ENCODE measurements around the gene LDAF1.

DNA sequence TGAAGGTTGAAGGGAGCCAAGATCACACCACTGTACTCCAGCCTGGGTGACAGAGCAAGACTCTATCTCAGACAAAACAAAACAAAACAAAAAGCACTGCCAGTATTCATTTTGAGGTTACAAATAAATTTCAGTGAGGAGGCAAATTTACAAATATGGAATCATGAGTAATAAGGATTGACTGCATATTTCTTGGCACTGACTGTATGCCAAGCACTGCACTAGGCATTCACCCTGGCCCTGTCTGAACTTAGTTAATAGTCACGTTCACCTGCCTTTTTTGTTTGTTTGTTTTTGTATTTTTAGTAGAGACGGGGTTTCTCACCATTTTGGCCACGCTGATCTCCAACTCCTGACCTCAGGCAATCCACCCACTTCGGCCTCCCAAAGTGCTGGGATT, 5.1 kb downstream of the LDAF1 start:
- TF ChIP-seq EZH2phosphoT487 (IDR thresholded peaks at IDR 0.05; ENCODE audit: insufficient read depth, low read depth) (no peak), EZH2 (IDR thresholded peaks at IDR 0.05; ENCODE audit: insufficient read depth, poor library complexity, severe bottlenecking) (no peak)

All from GM23248 (cell line).